Neural progenitor cell (in vitro differentiated cells): ENCODE results near the gene ME1. TPM values are rescaled to one million over a fixed set of nuclear protein-coding genes. Genes with fewer than 3 reads are reported as not detected.

Experiments
- DNase-seq: peaks from one replicate; pipeline ENCODE4 v3.0.0-alpha.2; 2016; ENCODE audit warnings: low spot score
- H2AFZ ChIP-seq: fragments of 200-600 bp; sonication (generic); replicated peaks from 2 replicates; pipeline ENCODE4 v1.6.1; 2016; ENCODE audit warnings: antibody characterized with exemption
- H3F3A ChIP-seq: fragments of 200-600 bp; sonication (generic); 2 replicates; pipeline ENCODE4 v1.6.1; 2016; ENCODE audit warnings: antibody characterized with exemption, low read depth
- H3K27ac ChIP-seq: fragments of 200-600 bp; sonication (generic); 2 replicates; pipeline ENCODE4 v1.5.1; 2016; ENCODE audit warnings: mild to moderate bottlenecking
- H3K27me3 ChIP-seq: fragments of 200-600 bp; sonication (generic); 2 replicates; pipeline ENCODE4 v1.6.1; 2016; ENCODE audit warnings: mild to moderate bottlenecking, moderate library complexity
- H3K36me3 ChIP-seq: fragments of 200-600 bp; sonication (generic); 2 replicates; pipeline ENCODE4 v1.5.1; 2016
- H3K4me1 ChIP-seq: fragments of 200-600 bp; sonication (generic); 2 replicates; pipeline ENCODE4 v1.6.1; 2016; ENCODE audit warnings: mixed run types
- H3K4me2 ChIP-seq: fragments of 200-600 bp; sonication (generic); 2 replicates; pipeline ENCODE4 v1.6.1; 2016
- H3K4me3 ChIP-seq: fragments of 200-600 bp; sonication (generic); 2 replicates; pipeline ENCODE4 v1.5.1; 2016
- H3K79me2 ChIP-seq: fragments of 200-600 bp; sonication (generic); 2 replicates; pipeline ENCODE4 v1.6.1; 2016; ENCODE audit warnings: low read depth
- H3K9ac ChIP-seq: fragments of 200-600 bp; sonication (generic); 2 replicates; pipeline ENCODE4 v1.6.1; 2016
- H3K9me3 ChIP-seq: fragments of 200-600 bp; sonication (generic); 2 replicates; pipeline ENCODE4 v1.5.1; 2016; ENCODE audit warnings: low read depth
- H4K20me1 ChIP-seq: fragments of 200-600 bp; sonication (generic); 2 replicates; pipeline ENCODE4 v1.6.1; 2016; ENCODE audit warnings: low read depth
- H3K27ac Mint-ChIP-seq: 3 replicates; pipeline ENCODE4 v1.8.0; 2021; ENCODE audit warnings: mixed read lengths
- H3K27me3 Mint-ChIP-seq: 2 replicates; pipeline ENCODE4 v1.8.0; 2022; ENCODE audit warnings: low read depth, mild to moderate bottlenecking, inconsistent platforms, moderate library complexity, mixed read lengths; ENCODE audit not compliant: insufficient read depth
- H3K36me3 Mint-ChIP-seq: 3 replicates; pipeline ENCODE4 v1.8.0; 2021; ENCODE audit warnings: mixed read lengths
- H3K4me1 Mint-ChIP-seq: 3 replicates; pipeline ENCODE4 v1.8.0; 2021; ENCODE audit warnings: mixed read lengths
- H3K4me3 Mint-ChIP-seq: 3 replicates; pipeline ENCODE4 v1.8.0; 2021; ENCODE audit warnings: mild to moderate bottlenecking, moderate library complexity, mixed read lengths
- H3K9me3 Mint-ChIP-seq: 3 replicates; pipeline ENCODE4 v1.8.0; 2020; ENCODE audit warnings: mixed read lengths
- CTCF ChIP-seq: fragments of 200-600 bp; sonication (generic); IDR thresholded peaks from 2 replicates; pipeline ENCODE4 v1.5.1; 2017; ENCODE audit warnings: antibody characterized with exemption, mild to moderate bottlenecking
- EZH2 ChIP-seq: fragments of 200-600 bp; sonication (generic); IDR thresholded peaks from 2 replicates; pipeline ENCODE4 v1.6.1; 2017; ENCODE audit warnings: antibody characterized with exemption, mild to moderate bottlenecking, moderate library complexity
- EZH2phosphoT487 ChIP-seq: fragments of 200-600 bp; sonication (generic); IDR thresholded peaks from 2 replicates; pipeline ENCODE4 v1.6.1; 2017; ENCODE audit warnings: antibody characterized with exemption
- total RNA-seq: library from RNA; depleted of rRNA; stranded (reverse); fragments of >200 nt; gene quantifications from 2 replicates; pipeline ENCODE4 v1.2.3, GENCODE V29; 2015; ENCODE audit warnings: low replicate concordance

ME1 gene
- total RNA-seq, 1 donor from 2014 or later: 2.8 TPM

- no peak overlapping the region for H3K4me3 Mint-ChIP-seq
- H2AFZ ChIP-seq: no peak overlapping the region
- no peaks in the 10 kb centered on the region for H3K9me3 ChIP-seq
- H3K79me2 ChIP-seq: no peaks in the 10 kb centered on the region
- no peaks in the 10 kb centered on the region for H3K36me3 ChIP-seq
- no peaks in the 10 kb centered on the region for H3K36me3 Mint-ChIP-seq
- H4K20me1 ChIP-seq: no peaks in the 10 kb centered on the region
- H3F3A ChIP-seq: no peaks in the 10 kb centered on the region
- no peak overlapping the region for H3K9ac ChIP-seq
- DNase-seq: no peak
- H3K4me1 Mint-ChIP-seq: no peaks in the 10 kb centered on the region
- H3K27ac Mint-ChIP-seq: no peak overlapping the region
- TF ChIP-seq CTCF (no peak), EZH2 (no peak), EZH2phosphoT487 (no peak)
- H3K27me3 ChIP-seq: no peaks in the 10 kb centered on the region
- no peak overlapping the region for H3K27ac ChIP-seq
- H3K4me1 ChIP-seq: no peaks in the 10 kb centered on the region
- H3K27me3 Mint-ChIP-seq: no peaks in the 10 kb centered on the region
- H3K9me3 Mint-ChIP-seq: no peaks in the 10 kb centered on the region
- H3K4me3 ChIP-seq: no peak overlapping the region
- no peak overlapping the region for H3K4me2 ChIP-seq
Observed at GRCh38 chr6:83310046-83310445, 120.8 kb downstream of the ME1 start.

- Histone ChIP-seq H4K20me1 (no peaks in the 10 kb centered on the region), H3K9me3 (no peaks in the 10 kb centered on the region), H3K4me3 (no peak overlapping the region), H3K9ac (no peak overlapping the region), H3F3A (no peaks in the 10 kb centered on the region), H3K36me3 (no peaks in the 10 kb centered on the region), H3K27ac (no peak overlapping the region), H2AFZ (no peak overlapping the region), H3K79me2 (no peaks in the 10 kb centered on the region), H3K27me3 (no peaks in the 10 kb centered on the region), H3K4me2 (no peak overlapping the region), H3K4me1 (no peaks in the 10 kb centered on the region)
- no peaks in the 10 kb centered on the region for H3K36me3 Mint-ChIP-seq
- TF ChIP-seq CTCF (no peak), EZH2phosphoT487 (no peak), EZH2 (no peak)
- no peak for DNase-seq
- H3K4me1 Mint-ChIP-seq: no peaks in the 10 kb centered on the region
- H3K4me3 Mint-ChIP-seq: no peak overlapping the region
- no peak overlapping the region for H3K27ac Mint-ChIP-seq
- no peaks in the 10 kb centered on the region for H3K27me3 Mint-ChIP-seq
- H3K9me3 Mint-ChIP-seq: no peaks in the 10 kb centered on the region
Observed at GRCh38 chr6:83309344-83309743, 121.5 kb downstream of the ME1 start.

- H3F3A ChIP-seq: no peaks in the 10 kb centered on the region
- no peak overlapping the region for H2AFZ ChIP-seq
- no peaks in the 10 kb centered on the region for H3K4me1 ChIP-seq
- no peaks in the 10 kb centered on the region for H3K9me3 ChIP-seq
- TF ChIP-seq EZH2phosphoT487: no peak
- TF ChIP-seq EZH2: no peak
- TF ChIP-seq CTCF: no peak
- no peak overlapping the region for H3K4me3 Mint-ChIP-seq
- H3K4me2 ChIP-seq: no peak overlapping the region
- H3K9me3 Mint-ChIP-seq: no peaks in the 10 kb centered on the region
- H3K4me3 ChIP-seq: no peak overlapping the region
- H3K36me3 Mint-ChIP-seq: no peaks in the 10 kb centered on the region
- H3K9ac ChIP-seq: no peak overlapping the region
- H3K27ac Mint-ChIP-seq: no peak overlapping the region
- H3K27me3 Mint-ChIP-seq: no peaks in the 10 kb centered on the region
- H3K4me1 Mint-ChIP-seq: no peaks in the 10 kb centered on the region
- no peak overlapping the region for H3K27ac ChIP-seq
- no peaks in the 10 kb centered on the region for H3K79me2 ChIP-seq
- H3K36me3 ChIP-seq: no peaks in the 10 kb centered on the region
- H4K20me1 ChIP-seq: no peaks in the 10 kb centered on the region
- DNase-seq: no peak
- H3K27me3 ChIP-seq: no peaks in the 10 kb centered on the region
Observed at GRCh38 chr6:83308833-83309232, 122.0 kb downstream of the ME1 start.
